ENCODE data around the gene RCAN2. TPM values are rescaled to one million over a fixed set of nuclear protein-coding genes. Genes with fewer than 3 reads are reported as not detected.

The RCAN2 gene
- total and polyA plus RNA-seq, 9 of the 15 experiments (the other 6 are each of a cell fraction or from before 2014, with no cell fraction given): 0.04 TPM; not detected in 8

- TF ChIP-seq IFI16 (CRISPR knock-in tag; IDR thresholded peaks at IDR 0.05) (no peak), ASH1L (IDR thresholded peaks at IDR 0.05; ENCODE audit: borderline replicate concordance, low read depth, partially characterized antibody) (no peak), RBM14 (IDR thresholded peaks at IDR 0.05; ENCODE audit: borderline replicate concordance, insufficient read depth, low read depth, low read length) (no peak), ESRRA (IDR thresholded peaks at IDR 0.05; ENCODE audit: borderline replicate concordance, low read depth) (0 out of 2 replicates have a peak, but pooled peaks have one; percentile 32), ATF7 (IDR thresholded peaks at IDR 0.05) (peak; percentile 92), POLR2G (IDR thresholded peaks at IDR 0.05; ENCODE audit: low read depth, low read length) (no peak), FOXM1 (IDR thresholded peaks at IDR 0.05; ENCODE audit: low read depth) (no peak), FOXM1 (CRISPR knock-in tag; IDR thresholded peaks at IDR 0.05; ENCODE audit: low read depth) (no peak), ZBED1 (IDR thresholded peaks at IDR 0.05) (no peak), SMAD2 (IDR thresholded peaks at IDR 0.05; ENCODE audit: low read depth, low read length) (no peak), DACH1 (IDR thresholded peaks at IDR 0.05; ENCODE audit: partially characterized antibody) (no peak), NKRF (IDR thresholded peaks at IDR 0.05; ENCODE audit: borderline replicate concordance) (no peak), ETV6 (IDR thresholded peaks at IDR 0.05; ENCODE audit: borderline replicate concordance in 1 of 2, low read depth in 2 of 2, low read length in 1 of 2) (no peak), ETV6 (CRISPR knock-in tag; IDR thresholded peaks at IDR 0.05; ENCODE audit: borderline replicate concordance) (no peak), DIDO1 (tag; IDR thresholded peaks at IDR 0.05; ENCODE audit: low read depth) (no peak), MXI1 (IDR thresholded peaks at IDR 0.05; ENCODE audit: low read depth, low read length) (no peak), ZNF511 (CRISPR knock-in tag; IDR thresholded peaks at IDR 0.05) (no peak), ZBTB33 (CRISPR knock-in tag; IDR thresholded peaks at IDR 0.05) (no peak), MXD1 (CRISPR knock-in tag; IDR thresholded peaks at IDR 0.05; ENCODE audit: borderline replicate concordance, poor library complexity, severe bottlenecking) (no peak), JUN (IDR thresholded peaks at IDR 0.05; ENCODE audit: borderline replicate concordance, low read depth, low read length) (peak; percentile 76; the same call in 1 of the 2 replicates), JUN (CRISPR knock-in tag; IDR thresholded peaks at IDR 0.05; ENCODE audit: borderline replicate concordance) (no peak), ZBTB5 (IDR thresholded peaks at IDR 0.05) (no peak)
These were observed 53.5 kb downstream of the RCAN2 start (continued) for GRCh38 chr6:46437671-46438221.

Data from K562 (cell line).